Measurements from ENCODE around the gene FAM149B1. TPM values are rescaled to one million over a fixed set of nuclear protein-coding genes. Genes with fewer than 3 reads are reported as not detected.

The FAM149B1 gene
- total RNA-seq, 1 experiment from 2014 or later, result 22.8 TPM

- Mint-ChIP-seq H3K36me3 (ENCODE audit: insufficient read depth, unreplicated experiment) (peaks cover 83% of the 10 kb centered on the region), H3K27ac (ENCODE audit: low read depth, unreplicated experiment) (no peak overlapping the region), H3K9me3 (ENCODE audit: unreplicated experiment) (no peaks in the 10 kb centered on the region), H3K4me3 (ENCODE audit: unreplicated experiment) (no peak overlapping the region), H3K27me3 (ENCODE audit: insufficient read depth, unreplicated experiment) (no peaks in the 10 kb centered on the region), H3K4me1 (ENCODE audit: insufficient read depth, unreplicated experiment) (peaks cover 6% of the 10 kb centered on the region)
- POLR2A ChIA-PET, result interaction anchor here (0.7 to 3.3 kb wide), 3 partner anchors 18 to 35 kb away, joined by 4 to 23 read pairs (median 9); partner anchors contain the start of genes NUDT13 and P4HA1
- intact Hi-C loops (cut with micrococcal nuclease), result loop anchor here (5.0 kb wide), 1 partner anchor 34 kb away; the partner anchor contains the start of gene P4HA1
- peak; percentile 40 for DNase-seq (ENCODE audit: unreplicated experiment)
- TF ChIP-seq, protein P1, sequence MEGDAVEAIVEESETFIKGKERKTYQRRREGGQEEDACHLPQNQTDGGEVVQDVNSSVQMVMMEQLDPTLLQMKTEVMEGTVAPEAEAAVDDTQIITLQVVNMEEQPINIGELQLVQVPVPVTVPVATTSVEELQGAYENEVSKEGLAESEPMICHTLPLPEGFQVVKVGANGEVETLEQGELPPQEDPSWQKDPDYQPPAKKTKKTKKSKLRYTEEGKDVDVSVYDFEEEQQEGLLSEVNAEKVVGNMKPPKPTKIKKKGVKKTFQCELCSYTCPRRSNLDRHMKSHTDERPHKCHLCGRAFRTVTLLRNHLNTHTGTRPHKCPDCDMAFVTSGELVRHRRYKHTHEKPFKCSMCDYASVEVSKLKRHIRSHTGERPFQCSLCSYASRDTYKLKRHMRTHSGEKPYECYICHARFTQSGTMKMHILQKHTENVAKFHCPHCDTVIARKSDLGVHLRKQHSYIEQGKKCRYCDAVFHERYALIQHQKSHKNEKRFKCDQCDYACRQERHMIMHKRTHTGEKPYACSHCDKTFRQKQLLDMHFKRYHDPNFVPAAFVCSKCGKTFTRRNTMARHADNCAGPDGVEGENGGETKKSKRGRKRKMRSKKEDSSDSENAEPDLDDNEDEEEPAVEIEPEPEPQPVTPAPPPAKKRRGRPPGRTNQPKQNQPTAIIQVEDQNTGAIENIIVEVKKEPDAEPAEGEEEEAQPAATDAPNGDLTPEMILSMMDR (IDR thresholded peaks at IDR 0.05; ENCODE audit: unreplicated experiment), result no peak
- no TSS peak for BruUV-seq (replicated peaks)
- CTCF ChIA-PET, result interaction anchor here (0.9 to 1.1 kb wide), 2 partner anchors 28 to 30 kb away, joined by 3 to 4 read pairs; no protein-coding TSS in a partner anchor
Measured at GRCh38 chr10:73131301-73131700, 36.6 kb upstream of the FAM149B1 start.

GRCh38 chr10:73131913-73132686 is 35.8 kb upstream of the FAM149B1 start:
- BruUV-seq (replicated peaks), result no TSS peak
- H3K36me3 Mint-ChIP-seq (ENCODE audit: insufficient read depth, unreplicated experiment), result peaks cover 85% of the 10 kb centered on the region
- POLR2A ChIA-PET, result interaction anchor here (0.7 to 3.3 kb wide), 4 partner anchors 14 to 36 kb away, joined by 3 to 23 read pairs (median 6); partner anchors contain the start of genes ECD, NUDT13 and P4HA1
- H3K27me3 Mint-ChIP-seq (ENCODE audit: insufficient read depth, unreplicated experiment), result no peaks in the 10 kb centered on the region
- H3K9me3 Mint-ChIP-seq (ENCODE audit: unreplicated experiment), result no peaks in the 10 kb centered on the region
- CTCF ChIA-PET, result interaction anchor here (1.6 kb wide), 1 partner anchor 35 kb away, joined by 3 read pairs; no protein-coding TSS in a partner anchor
- H3K4me1 Mint-ChIP-seq (ENCODE audit: insufficient read depth, unreplicated experiment), result peaks cover 6% of the 10 kb centered on the region
- H3K27ac Mint-ChIP-seq (ENCODE audit: low read depth, unreplicated experiment), result peak overlapping the region; percentile 12
- DNase-seq (ENCODE audit: unreplicated experiment), result no peak
- H3K4me3 Mint-ChIP-seq (ENCODE audit: unreplicated experiment), result no peak overlapping the region
- intact Hi-C loops (cut with micrococcal nuclease), result loop anchor here (5.0 kb wide), 1 partner anchor 35 kb away; the partner anchor contains the start of gene P4HA1
- TF ChIP-seq, protein P1 (IDR thresholded peaks at IDR 0.05; ENCODE audit: unreplicated experiment), result no peak

GRCh38 chr10:73134727-73135126 is 33.2 kb upstream of the FAM149B1 start:
- intact Hi-C loops (cut with micrococcal nuclease), result loop anchor here (5.0 kb wide), 1 partner anchor 37 kb away; the partner anchor contains the start of gene P4HA1
- POLR2A ChIA-PET, result interaction anchor here (1.1 to 2.7 kb wide), 3 partner anchors 24 to 38 kb away, joined by 3 to 10 read pairs (median 9); partner anchors contain the start of genes NUDT13 and P4HA1
- BruUV-seq (replicated peaks), result no TSS peak

More at GRCh38 chr10:73134727-73135126, 33.2 kb upstream of the FAM149B1 start:
- Mint-ChIP-seq H3K4me3 (ENCODE audit: unreplicated experiment) (no peak overlapping the region), H3K9me3 (ENCODE audit: unreplicated experiment) (no peaks in the 10 kb centered on the region), H3K4me1 (ENCODE audit: insufficient read depth, unreplicated experiment) (peaks cover 6% of the 10 kb centered on the region), H3K27me3 (ENCODE audit: insufficient read depth, unreplicated experiment) (no peaks in the 10 kb centered on the region), H3K36me3 (ENCODE audit: insufficient read depth, unreplicated experiment) (peaks cover 100% of the 10 kb centered on the region), H3K27ac (ENCODE audit: low read depth, unreplicated experiment) (no peak overlapping the region)
- DNase-seq (ENCODE audit: unreplicated experiment), result no peak
- TF ChIP-seq, protein P1 (IDR thresholded peaks at IDR 0.05; ENCODE audit: unreplicated experiment), result no peak
- CTCF ChIA-PET, result interaction anchor here (0.7 to 1.2 kb wide), 2 partner anchors 24 to 1088 kb away, joined by 3 to 4 read pairs; no protein-coding TSS in a partner anchor

Data from MCF 10A (cell line).